ENCODE results near the gene FBXL20. TPM values are rescaled to one million over a fixed set of nuclear protein-coding genes. Genes with fewer than 3 reads are reported as not detected.
A peak's percentile ranks its signal among the peaks of the same experiment; 100 is the strongest.

FBXL20 gene
- total and polyA plus RNA-seq, 9 of the 15 experiments (the other 6 are each of a cell fraction or from before 2014, with no cell fraction given) = 1.8 to 15.1 (median 5.6) TPM

- FAIRE-seq = no peak
Measured at GRCh38 chr17:39332092-39332491, 69.3 kb downstream of the FBXL20 start.

More at GRCh38 chr17:39332092-39332491, 69.3 kb downstream of the FBXL20 start:
- Histone ChIP-seq H3K9ac (ENCODE audit: insufficient read depth in 1 of 2, low read depth in 2 of 2, low read length in 2 of 2) (peak overlapping the region in 1 of 2 experiments; percentile 44; a peak in 2 of 4 replicates), H3K9me1 (ENCODE audit: control insufficient read depth, insufficient read depth, low read length) (no peaks in the 10 kb centered on the region), H3K9me3 (replicated peaks; ENCODE audit: control insufficient read depth, insufficient read depth, low read depth, low read length) (no peaks in the 10 kb centered on the region; the same call in 1 of the 2 replicates), H3K4me3 (no peak overlapping the region), H3K79me2 (ENCODE audit: control insufficient read depth, insufficient read depth, low read length) (peaks cover 3% of the 10 kb centered on the region; the same call in 1 of the 3 replicates), H3K36me3 (ENCODE audit: control insufficient read depth, insufficient read depth, low read length) (peaks cover 2% of the 10 kb centered on the region; the same call in 1 of the 3 replicates), H4K20me1 (replicated peaks; ENCODE audit: control insufficient read depth, insufficient read depth, low read length) (no peaks in the 10 kb centered on the region), H3K27ac (ENCODE audit: extremely low read depth, low read depth, low read length) (peak overlapping the region; percentile 61), H3K27me3 (ENCODE audit: control insufficient read depth in 2 of 2, insufficient read depth in 2 of 2, low read length in 2 of 2) (no peaks in the 10 kb centered on the region), H3K4me2 (ENCODE audit: insufficient read depth, low read length) (no peak overlapping the region), H3K4me1 (replicated peaks in 1 of 2; ENCODE audit: control insufficient read depth in 2 of 2, insufficient read depth in 2 of 2, low read length in 2 of 2) (peaks cover 21 to 25% of the 10 kb centered on the region in 2 experiments), H2AFZ (ENCODE audit: low read depth, low read length) (peak overlapping the region; percentile 51)
- in situ Hi-C loops (cut with MboI) = no loop called here
- ATAC-seq (no peak), DNase-seq (ENCODE audit: extremely low read depth in 1 of 4, low spot score in 3 of 4) (no peak)
- TF ChIP-seq ZNF592 (IDR thresholded peaks at IDR 0.05) = 0 out of 2 replicates have a peak, but pooled peaks have one; percentile 30
- no peak for TF ChIP-seq SAFB2 (IDR thresholded peaks at IDR 0.05; ENCODE audit: borderline replicate concordance, low read depth, low read length, severe bottlenecking)
- ChIA-PET POLR2A (interaction anchor here (1.1 kb wide), 1 partner anchor 49 kb away, joined by 3 read pairs; no protein-coding TSS in a partner anchor), CTCF (ENCODE audit: low intra/inter-chr PET ratio) (no interaction called here)
- intact Hi-C loops (cut with micrococcal nuclease) = no loop called here
- 71% methylated on average over 5 of the region's 5 CpGs for WGBS (ENCODE audit: insufficient coverage, low coverage, missing lambda C conversion rate)
- no TSS peak for BruUV-seq (replicated peaks)
